Neural progenitor cell (in vitro differentiated cells): Measurements from ENCODE around the gene TTLL8. TPM values are rescaled to one million over a fixed set of nuclear protein-coding genes. Genes with fewer than 3 reads are reported as not detected.

Source experiments
- DNase-seq: peaks from one replicate; pipeline ENCODE4 v3.0.0-alpha.2; 2016; ENCODE audit warnings: low spot score
- H2AFZ ChIP-seq: fragments of 200-600 bp; sonication (generic); replicated peaks from 2 replicates; pipeline ENCODE4 v1.6.1; 2016; ENCODE audit warnings: antibody characterized with exemption
- H3F3A ChIP-seq: fragments of 200-600 bp; sonication (generic); 2 replicates; pipeline ENCODE4 v1.6.1; 2016; ENCODE audit warnings: antibody characterized with exemption, low read depth
- H3K27ac ChIP-seq: fragments of 200-600 bp; sonication (generic); 2 replicates; pipeline ENCODE4 v1.5.1; 2016; ENCODE audit warnings: mild to moderate bottlenecking
- H3K27me3 ChIP-seq: fragments of 200-600 bp; sonication (generic); 2 replicates; pipeline ENCODE4 v1.6.1; 2016; ENCODE audit warnings: mild to moderate bottlenecking, moderate library complexity
- H3K36me3 ChIP-seq: fragments of 200-600 bp; sonication (generic); 2 replicates; pipeline ENCODE4 v1.5.1; 2016
- H3K4me1 ChIP-seq: fragments of 200-600 bp; sonication (generic); 2 replicates; pipeline ENCODE4 v1.6.1; 2016; ENCODE audit warnings: mixed run types
- H3K4me2 ChIP-seq: fragments of 200-600 bp; sonication (generic); 2 replicates; pipeline ENCODE4 v1.6.1; 2016
- H3K4me3 ChIP-seq: fragments of 200-600 bp; sonication (generic); 2 replicates; pipeline ENCODE4 v1.5.1; 2016
- H3K79me2 ChIP-seq: fragments of 200-600 bp; sonication (generic); 2 replicates; pipeline ENCODE4 v1.6.1; 2016; ENCODE audit warnings: low read depth
- H3K9ac ChIP-seq: fragments of 200-600 bp; sonication (generic); 2 replicates; pipeline ENCODE4 v1.6.1; 2016
- H3K9me3 ChIP-seq: fragments of 200-600 bp; sonication (generic); 2 replicates; pipeline ENCODE4 v1.5.1; 2016; ENCODE audit warnings: low read depth
- H4K20me1 ChIP-seq: fragments of 200-600 bp; sonication (generic); 2 replicates; pipeline ENCODE4 v1.6.1; 2016; ENCODE audit warnings: low read depth
- H3K27ac Mint-ChIP-seq: 3 replicates; pipeline ENCODE4 v1.8.0; 2021; ENCODE audit warnings: mixed read lengths
- H3K27me3 Mint-ChIP-seq: 2 replicates; pipeline ENCODE4 v1.8.0; 2022; ENCODE audit warnings: low read depth, mild to moderate bottlenecking, inconsistent platforms, moderate library complexity, mixed read lengths; ENCODE audit not compliant: insufficient read depth
- H3K36me3 Mint-ChIP-seq: 3 replicates; pipeline ENCODE4 v1.8.0; 2021; ENCODE audit warnings: mixed read lengths
- H3K4me1 Mint-ChIP-seq: 3 replicates; pipeline ENCODE4 v1.8.0; 2021; ENCODE audit warnings: mixed read lengths
- H3K4me3 Mint-ChIP-seq: 3 replicates; pipeline ENCODE4 v1.8.0; 2021; ENCODE audit warnings: mild to moderate bottlenecking, moderate library complexity, mixed read lengths
- H3K9me3 Mint-ChIP-seq: 3 replicates; pipeline ENCODE4 v1.8.0; 2020; ENCODE audit warnings: mixed read lengths
- EZH2 ChIP-seq: fragments of 200-600 bp; sonication (generic); IDR thresholded peaks from 2 replicates; pipeline ENCODE4 v1.6.1; 2017; ENCODE audit warnings: antibody characterized with exemption, mild to moderate bottlenecking, moderate library complexity
- EZH2phosphoT487 ChIP-seq: fragments of 200-600 bp; sonication (generic); IDR thresholded peaks from 2 replicates; pipeline ENCODE4 v1.6.1; 2017; ENCODE audit warnings: antibody characterized with exemption
- total RNA-seq: library from RNA; depleted of rRNA; stranded (reverse); fragments of >200 nt; gene quantifications from 2 replicates; pipeline ENCODE4 v1.2.3, GENCODE V29; 2015; ENCODE audit warnings: low replicate concordance
- TF ChIP-seq, protein P1 (sequence below): fragments of 200-600 bp; sonication (generic); IDR thresholded peaks from 2 replicates; pipeline ENCODE4 v1.5.1; 2017; ENCODE audit warnings: antibody characterized with exemption, mild to moderate bottlenecking

TTLL8 gene
- total RNA-seq, 1 donor from 2014 or later: not detected

DNA sequence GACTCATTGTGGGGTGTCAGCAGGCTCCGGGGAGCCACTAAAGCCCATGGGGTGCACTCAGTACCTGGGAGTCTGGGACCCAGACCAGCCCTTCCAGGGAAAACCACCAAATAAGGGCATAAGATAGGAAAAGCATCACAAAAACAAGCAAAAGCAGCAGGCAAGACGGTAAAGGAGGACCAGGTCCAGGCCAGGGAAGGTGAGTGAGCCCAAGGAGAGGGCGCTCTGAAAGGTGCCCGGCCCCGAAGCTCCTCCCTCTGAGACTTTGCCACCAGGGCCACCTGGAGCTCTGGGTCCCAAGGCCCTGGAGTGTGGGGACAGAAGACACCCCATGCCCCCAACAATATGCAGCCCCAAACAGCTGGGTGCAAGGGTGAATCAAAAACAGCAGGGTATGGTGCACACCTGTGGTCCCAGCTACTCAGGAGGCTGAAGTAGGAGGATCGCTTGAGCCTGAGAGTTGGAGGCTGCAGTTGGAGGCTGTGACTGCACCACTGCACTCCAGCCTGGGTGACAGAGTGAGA, 40.3 kb downstream of the TTLL8 start:
- no peak overlapping the region for H3K4me3 Mint-ChIP-seq
- peaks cover 25% of the 10 kb centered on the region for H3K27me3 Mint-ChIP-seq

DNA sequence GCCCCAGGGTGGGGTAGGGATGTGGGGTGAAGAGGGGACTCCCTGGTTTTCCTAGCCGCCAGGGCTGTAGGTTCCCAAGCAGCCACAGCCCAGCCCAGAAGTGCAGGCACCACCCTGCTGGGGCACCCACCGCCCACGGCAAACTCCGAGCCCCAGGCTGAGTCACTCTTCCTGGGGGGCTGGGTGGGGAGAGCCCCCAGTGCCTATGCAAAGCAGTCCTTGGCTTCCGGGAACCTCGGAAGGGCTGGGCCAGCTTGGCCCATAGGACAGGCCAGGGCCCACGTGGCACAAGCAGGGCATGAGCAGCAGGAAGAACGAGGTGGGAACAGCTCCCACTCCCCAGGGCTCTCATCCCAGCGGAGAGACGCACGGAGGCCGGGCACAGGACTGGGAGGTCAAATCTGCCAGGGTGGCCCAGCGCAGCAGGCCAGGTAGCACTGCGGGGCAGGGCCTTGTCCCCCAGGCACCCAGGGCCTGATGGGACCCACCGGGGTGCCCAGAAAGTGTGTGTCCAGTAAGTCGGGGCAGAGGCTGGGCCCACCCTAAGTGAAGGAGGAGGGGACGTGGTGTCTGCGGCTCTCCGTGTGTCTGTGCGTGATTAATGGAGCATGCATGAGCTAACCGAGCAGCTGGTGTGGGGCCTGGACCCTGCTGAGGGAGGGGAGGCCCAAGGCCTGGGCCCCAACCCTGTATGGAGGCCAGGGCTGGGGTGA, 41.0 kb downstream of the TTLL8 start:
- Histone ChIP-seq H3K4me3 (no peak overlapping the region), H3F3A (no peaks in the 10 kb centered on the region), H2AFZ (no peak overlapping the region), H3K36me3 (no peaks in the 10 kb centered on the region), H3K4me2 (no peak overlapping the region), H3K27ac (no peak overlapping the region), H3K4me1 (peaks cover 6% of the 10 kb centered on the region), H3K9ac (no peak overlapping the region), H3K27me3 (peaks cover 85% of the 10 kb centered on the region), H4K20me1 (no peaks in the 10 kb centered on the region), H3K79me2 (no peaks in the 10 kb centered on the region), H3K9me3 (no peaks in the 10 kb centered on the region)
- H3K4me3 Mint-ChIP-seq: no peak overlapping the region
- DNase-seq: peak; percentile 1
- H3K27me3 Mint-ChIP-seq: peaks cover 25% of the 10 kb centered on the region
- H3K4me1 Mint-ChIP-seq: no peaks in the 10 kb centered on the region
- TF ChIP-seq, protein P1, sequence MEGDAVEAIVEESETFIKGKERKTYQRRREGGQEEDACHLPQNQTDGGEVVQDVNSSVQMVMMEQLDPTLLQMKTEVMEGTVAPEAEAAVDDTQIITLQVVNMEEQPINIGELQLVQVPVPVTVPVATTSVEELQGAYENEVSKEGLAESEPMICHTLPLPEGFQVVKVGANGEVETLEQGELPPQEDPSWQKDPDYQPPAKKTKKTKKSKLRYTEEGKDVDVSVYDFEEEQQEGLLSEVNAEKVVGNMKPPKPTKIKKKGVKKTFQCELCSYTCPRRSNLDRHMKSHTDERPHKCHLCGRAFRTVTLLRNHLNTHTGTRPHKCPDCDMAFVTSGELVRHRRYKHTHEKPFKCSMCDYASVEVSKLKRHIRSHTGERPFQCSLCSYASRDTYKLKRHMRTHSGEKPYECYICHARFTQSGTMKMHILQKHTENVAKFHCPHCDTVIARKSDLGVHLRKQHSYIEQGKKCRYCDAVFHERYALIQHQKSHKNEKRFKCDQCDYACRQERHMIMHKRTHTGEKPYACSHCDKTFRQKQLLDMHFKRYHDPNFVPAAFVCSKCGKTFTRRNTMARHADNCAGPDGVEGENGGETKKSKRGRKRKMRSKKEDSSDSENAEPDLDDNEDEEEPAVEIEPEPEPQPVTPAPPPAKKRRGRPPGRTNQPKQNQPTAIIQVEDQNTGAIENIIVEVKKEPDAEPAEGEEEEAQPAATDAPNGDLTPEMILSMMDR: no peak
- TF ChIP-seq EZH2phosphoT487: no peak
- TF ChIP-seq EZH2: no peak
- no peak overlapping the region for H3K27ac Mint-ChIP-seq
- no peaks in the 10 kb centered on the region for H3K9me3 Mint-ChIP-seq
- H3K36me3 Mint-ChIP-seq: no peaks in the 10 kb centered on the region

More for the DNA sequence above, 40.3 kb downstream of the TTLL8 start:
- no peaks in the 10 kb centered on the region for H3K36me3 ChIP-seq
- no peaks in the 10 kb centered on the region for H3F3A ChIP-seq
- no peaks in the 10 kb centered on the region for H3K4me1 Mint-ChIP-seq
- no peak overlapping the region for H3K9ac ChIP-seq
- DNase-seq: no peak
- H4K20me1 ChIP-seq: no peaks in the 10 kb centered on the region
- TF ChIP-seq EZH2phosphoT487 (no peak), EZH2 (no peak)
- TF ChIP-seq, protein P1: no peak
- H3K36me3 Mint-ChIP-seq: no peaks in the 10 kb centered on the region
- H3K27me3 ChIP-seq: peaks cover 78% of the 10 kb centered on the region
- no peak overlapping the region for H3K4me3 ChIP-seq
- no peak overlapping the region for H2AFZ ChIP-seq
- H3K9me3 Mint-ChIP-seq: no peaks in the 10 kb centered on the region
- peaks cover 6% of the 10 kb centered on the region for H3K4me1 ChIP-seq
- H3K27ac Mint-ChIP-seq: no peak overlapping the region
- no peak overlapping the region for H3K27ac ChIP-seq
- H3K4me2 ChIP-seq: no peak overlapping the region
- H3K9me3 ChIP-seq: no peaks in the 10 kb centered on the region
- no peaks in the 10 kb centered on the region for H3K79me2 ChIP-seq

DNA sequence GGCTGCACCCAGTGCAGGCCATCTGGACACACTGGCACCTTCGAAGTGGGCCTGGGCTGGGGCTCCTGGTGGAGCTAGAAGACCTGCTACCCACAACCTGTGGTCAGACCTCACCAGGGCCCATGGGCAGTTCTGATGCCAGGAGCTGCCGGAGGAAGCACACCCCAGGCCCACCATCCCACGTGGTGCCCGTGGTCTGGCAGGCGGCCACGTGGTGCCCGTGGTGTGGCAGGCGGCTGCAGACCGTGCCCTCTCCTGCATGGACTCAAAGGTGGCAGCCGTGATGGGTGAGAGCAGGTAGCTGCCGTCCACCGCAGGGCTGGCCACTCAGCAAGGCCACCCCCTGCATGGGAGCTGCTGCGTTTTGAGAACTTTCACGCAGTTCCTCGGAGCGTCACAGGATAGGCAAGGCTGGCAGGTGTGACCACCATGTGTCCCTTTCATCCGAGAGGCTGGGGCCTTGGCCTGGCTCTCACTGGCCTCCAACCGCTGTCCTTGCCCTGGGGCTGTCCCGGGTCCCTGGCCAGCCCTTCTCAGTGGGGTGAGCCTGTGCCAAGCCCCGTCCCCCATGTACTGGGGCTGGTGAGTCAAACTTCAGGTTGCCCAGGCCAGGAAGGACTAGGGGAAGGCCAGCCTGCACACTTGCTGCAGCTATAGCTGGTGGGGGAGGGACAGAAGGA, 41.6 kb downstream of the TTLL8 start:
- Histone ChIP-seq H2AFZ (no peak overlapping the region), H3F3A (no peaks in the 10 kb centered on the region), H3K9ac (no peak overlapping the region), H4K20me1 (no peaks in the 10 kb centered on the region), H3K27me3 (peaks cover 92% of the 10 kb centered on the region), H3K36me3 (no peaks in the 10 kb centered on the region), H3K4me1 (peaks cover 6% of the 10 kb centered on the region), H3K27ac (no peak overlapping the region), H3K9me3 (no peaks in the 10 kb centered on the region), H3K4me2 (no peak overlapping the region), H3K79me2 (no peaks in the 10 kb centered on the region), H3K4me3 (no peak overlapping the region)
- no peak for TF ChIP-seq EZH2phosphoT487
- no peak for TF ChIP-seq EZH2
- TF ChIP-seq, protein P1: no peak
- Mint-ChIP-seq H3K36me3 (no peaks in the 10 kb centered on the region), H3K4me1 (no peaks in the 10 kb centered on the region), H3K27ac (no peak overlapping the region), H3K4me3 (no peak overlapping the region), H3K9me3 (peaks cover 2% of the 10 kb centered on the region), H3K27me3 (peaks cover 32% of the 10 kb centered on the region)
- DNase-seq: peak; percentile 2
